Upper lobe of left lung (tissue), 4 donors: ENCODE data around the gene DUT.

Experiments
- EP300 ChIP-seq, 4 donors: sonication (generic); formaldehyde crosslinking; IDR thresholded peaks; one replicate each; pipeline ENCODE4 v1.5.1; 2017; ENCODE audit warnings: antibody characterized with exemption in 4 of 4, control low read depth in 2 of 4
- POLR2AphosphoS5 ChIP-seq, 2 donors: sonication (generic); formaldehyde crosslinking; IDR thresholded peaks; one replicate each; pipeline ENCODE4 v1.5.1; 2017; ENCODE audit warnings: antibody characterized with exemption in 2 of 2
- TF ChIP-seq, protein P1 (sequence below), 6 experiments: fragments of 450-650 bp in 4 of 6; fragments of 200-600 bp in 2 of 6; sonication (generic) in 2 of 6; IDR thresholded peaks; one replicate each; pipeline ENCODE4 v1.5.1; 2016 to 2019; ENCODE audit warnings: antibody characterized with exemption in 6 of 6

DNA sequence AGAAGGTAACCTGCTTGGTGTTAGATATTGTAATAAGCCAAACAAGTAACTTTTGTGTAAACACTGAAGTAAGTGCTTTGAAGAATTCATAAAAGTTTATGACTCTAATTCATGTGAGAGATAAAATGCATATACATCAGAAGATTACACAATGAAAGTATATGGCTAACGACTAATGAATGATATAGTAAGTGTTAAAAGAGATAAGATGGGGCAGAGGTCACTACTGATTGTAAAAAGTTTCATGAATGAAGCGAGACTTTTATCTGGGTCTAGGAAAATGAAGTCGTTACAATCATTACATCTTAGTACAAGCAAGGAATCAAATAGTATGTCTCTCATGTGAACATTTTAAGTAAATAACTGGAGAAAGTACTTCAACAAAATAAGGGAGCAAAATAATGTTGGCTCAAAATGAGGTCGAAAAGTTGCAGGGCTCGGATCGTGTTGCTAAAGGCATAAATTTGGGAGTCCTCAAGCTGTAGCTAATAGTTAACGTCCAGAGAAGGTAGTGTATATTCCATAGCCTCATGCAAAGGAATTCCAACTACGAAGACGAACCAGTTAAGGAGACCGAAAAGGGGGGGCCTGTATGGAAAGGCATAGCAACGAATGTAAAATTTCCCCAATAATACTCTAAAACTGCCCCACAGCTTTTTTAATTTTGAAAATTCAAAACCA, 984 bp upstream of the DUT start:
- TF ChIP-seq, protein P1, sequence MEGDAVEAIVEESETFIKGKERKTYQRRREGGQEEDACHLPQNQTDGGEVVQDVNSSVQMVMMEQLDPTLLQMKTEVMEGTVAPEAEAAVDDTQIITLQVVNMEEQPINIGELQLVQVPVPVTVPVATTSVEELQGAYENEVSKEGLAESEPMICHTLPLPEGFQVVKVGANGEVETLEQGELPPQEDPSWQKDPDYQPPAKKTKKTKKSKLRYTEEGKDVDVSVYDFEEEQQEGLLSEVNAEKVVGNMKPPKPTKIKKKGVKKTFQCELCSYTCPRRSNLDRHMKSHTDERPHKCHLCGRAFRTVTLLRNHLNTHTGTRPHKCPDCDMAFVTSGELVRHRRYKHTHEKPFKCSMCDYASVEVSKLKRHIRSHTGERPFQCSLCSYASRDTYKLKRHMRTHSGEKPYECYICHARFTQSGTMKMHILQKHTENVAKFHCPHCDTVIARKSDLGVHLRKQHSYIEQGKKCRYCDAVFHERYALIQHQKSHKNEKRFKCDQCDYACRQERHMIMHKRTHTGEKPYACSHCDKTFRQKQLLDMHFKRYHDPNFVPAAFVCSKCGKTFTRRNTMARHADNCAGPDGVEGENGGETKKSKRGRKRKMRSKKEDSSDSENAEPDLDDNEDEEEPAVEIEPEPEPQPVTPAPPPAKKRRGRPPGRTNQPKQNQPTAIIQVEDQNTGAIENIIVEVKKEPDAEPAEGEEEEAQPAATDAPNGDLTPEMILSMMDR (IDR thresholded peaks at IDR 0.05): no peak
- TF ChIP-seq POLR2AphosphoS5 (IDR thresholded peaks at IDR 0.05) (no peak), EP300 (IDR thresholded peaks at IDR 0.05) (no peak)
